Lower lobe of right lung (tissue), 2 donors: Measurements from ENCODE around the gene MEOX1. TPM values are rescaled to one million over a fixed set of nuclear protein-coding genes. Genes with fewer than 3 reads are reported as not detected.

Experiments used
- ATAC-seq, 2 donors: fragments of 200-7000 bp; cut with Tn5 transposase; one replicate each; pipeline ENCODE4 v1.9.1; 2020 to 2022; ENCODE audit warnings: mild to moderate bottlenecking in 2 of 2, moderate library complexity in 2 of 2
- DNase-seq: peaks from one replicate; pipeline ENCODE4 v3.0.0-alpha.2; 2020
- H3K27ac ChIP-seq: fragments of 200-600 bp; one replicate; pipeline ENCODE4 v1.8.0; 2022
- H3K27me3 ChIP-seq: fragments of 200-600 bp; one replicate; pipeline ENCODE4 v1.8.0; 2022; ENCODE audit warnings: low read depth
- H3K36me3 ChIP-seq: fragments of 200-600 bp; one replicate; pipeline ENCODE4 v1.8.0; 2022; ENCODE audit warnings: mild to moderate bottlenecking
- H3K4me1 ChIP-seq: fragments of 200-600 bp; one replicate; pipeline ENCODE4 v1.8.0; 2022
- H3K4me3 ChIP-seq: fragments of 200-600 bp; one replicate; pipeline ENCODE4 v1.8.0; 2022; ENCODE audit warnings: mild to moderate bottlenecking
- H3K9me3 ChIP-seq: fragments of 200-600 bp; one replicate; pipeline ENCODE4 v1.8.0; 2022
- intact Hi-C: fragments of 100-400 bp; cut with DNase I; formaldehyde crosslinking; loops from one replicate; pipeline ENCODE4 v1.11.0; 2022
- total RNA-seq: library from RNA; stranded (reverse); fragmentation: NEBNext Ultra II Directional; extraction: Animal tissue kit (Norgen Biotek cat#: 25700); gene quantifications from one replicate; pipeline ENCODE4 v1.2.1, GENCODE V29; 2021
- TF ChIP-seq, protein P1 (sequence below): fragments of 200-600 bp; IDR thresholded peaks from one replicate; pipeline ENCODE4 v1.8.0; 2022; ENCODE audit warnings: antibody characterized with exemption, mild to moderate bottlenecking
- donor health status: DM: no; HTN: yes; CAD: no; lungs with severe emphysema.

The MEOX1 gene
- total RNA-seq, 1 donor from 2014 or later = 0.86 TPM

DNA sequence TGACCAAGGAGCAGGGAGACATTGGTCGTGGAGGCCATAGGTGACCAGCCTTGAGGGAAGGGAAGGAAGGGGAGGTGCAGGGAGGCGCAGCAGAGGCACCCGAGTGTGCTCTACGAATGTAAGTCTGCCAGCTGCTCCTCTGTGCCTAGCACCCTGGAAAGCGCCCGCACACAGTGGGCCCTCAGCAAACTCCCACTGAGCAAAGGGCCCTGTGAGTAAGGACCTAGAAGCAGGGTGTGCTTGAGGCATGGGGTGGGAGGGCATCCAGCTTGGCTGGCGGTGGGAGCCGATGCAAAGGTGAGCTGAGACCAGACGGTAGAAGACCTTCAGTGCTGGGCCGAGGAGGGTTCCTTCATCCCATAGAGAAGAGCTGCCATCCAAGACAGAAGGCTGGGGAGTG is 36.2 kb upstream of the MEOX1 start:
- H3K4me1 ChIP-seq = peaks cover 15% of the 10 kb centered on the region
- H3K27me3 ChIP-seq = peaks cover 7% of the 10 kb centered on the region
- DNase-seq (no peak), ATAC-seq (no peak)
- H3K36me3 ChIP-seq = no peaks in the 10 kb centered on the region
- H3K9me3 ChIP-seq = no peaks in the 10 kb centered on the region
- TF ChIP-seq, protein P1, sequence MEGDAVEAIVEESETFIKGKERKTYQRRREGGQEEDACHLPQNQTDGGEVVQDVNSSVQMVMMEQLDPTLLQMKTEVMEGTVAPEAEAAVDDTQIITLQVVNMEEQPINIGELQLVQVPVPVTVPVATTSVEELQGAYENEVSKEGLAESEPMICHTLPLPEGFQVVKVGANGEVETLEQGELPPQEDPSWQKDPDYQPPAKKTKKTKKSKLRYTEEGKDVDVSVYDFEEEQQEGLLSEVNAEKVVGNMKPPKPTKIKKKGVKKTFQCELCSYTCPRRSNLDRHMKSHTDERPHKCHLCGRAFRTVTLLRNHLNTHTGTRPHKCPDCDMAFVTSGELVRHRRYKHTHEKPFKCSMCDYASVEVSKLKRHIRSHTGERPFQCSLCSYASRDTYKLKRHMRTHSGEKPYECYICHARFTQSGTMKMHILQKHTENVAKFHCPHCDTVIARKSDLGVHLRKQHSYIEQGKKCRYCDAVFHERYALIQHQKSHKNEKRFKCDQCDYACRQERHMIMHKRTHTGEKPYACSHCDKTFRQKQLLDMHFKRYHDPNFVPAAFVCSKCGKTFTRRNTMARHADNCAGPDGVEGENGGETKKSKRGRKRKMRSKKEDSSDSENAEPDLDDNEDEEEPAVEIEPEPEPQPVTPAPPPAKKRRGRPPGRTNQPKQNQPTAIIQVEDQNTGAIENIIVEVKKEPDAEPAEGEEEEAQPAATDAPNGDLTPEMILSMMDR = no peak
- no peak overlapping the region for H3K27ac ChIP-seq
- H3K4me3 ChIP-seq = no peak overlapping the region
- intact Hi-C loops = loop anchor here (10.0 kb wide), 1 partner anchor 67 kb away; no protein-coding TSS in a partner anchor

DNA sequence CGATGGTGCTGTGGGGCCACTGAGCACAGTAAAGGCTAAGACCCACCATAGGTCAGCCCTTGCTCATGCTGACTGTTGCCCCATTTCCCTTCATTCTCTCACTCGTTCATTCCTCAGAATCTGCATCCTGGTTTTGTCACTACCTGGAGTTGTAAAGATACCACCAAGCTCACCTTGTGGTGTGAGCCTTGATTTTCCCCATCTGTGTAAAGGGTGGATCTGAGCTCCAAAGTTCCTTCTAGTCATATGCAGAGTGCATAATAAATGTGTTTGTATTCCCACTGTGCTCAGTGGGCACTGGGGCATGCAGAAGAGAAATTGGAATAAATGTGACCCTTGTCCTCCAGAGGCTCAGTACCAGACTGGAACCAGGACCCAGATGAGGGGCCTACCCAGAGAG is 35.2 kb upstream of the MEOX1 start:
- H3K4me1 ChIP-seq = peaks cover 15% of the 10 kb centered on the region
- ATAC-seq (no peak), DNase-seq (no peak)
- H3K9me3 ChIP-seq = no peaks in the 10 kb centered on the region
- H3K27me3 ChIP-seq = peaks cover 7% of the 10 kb centered on the region
- TF ChIP-seq, protein P1 = no peak
- no peak overlapping the region for H3K27ac ChIP-seq
- no peaks in the 10 kb centered on the region for H3K36me3 ChIP-seq
- intact Hi-C loops = loop anchor here (10.0 kb wide), 1 partner anchor 68 kb away; no protein-coding TSS in a partner anchor
- no peak overlapping the region for H3K4me3 ChIP-seq

DNA sequence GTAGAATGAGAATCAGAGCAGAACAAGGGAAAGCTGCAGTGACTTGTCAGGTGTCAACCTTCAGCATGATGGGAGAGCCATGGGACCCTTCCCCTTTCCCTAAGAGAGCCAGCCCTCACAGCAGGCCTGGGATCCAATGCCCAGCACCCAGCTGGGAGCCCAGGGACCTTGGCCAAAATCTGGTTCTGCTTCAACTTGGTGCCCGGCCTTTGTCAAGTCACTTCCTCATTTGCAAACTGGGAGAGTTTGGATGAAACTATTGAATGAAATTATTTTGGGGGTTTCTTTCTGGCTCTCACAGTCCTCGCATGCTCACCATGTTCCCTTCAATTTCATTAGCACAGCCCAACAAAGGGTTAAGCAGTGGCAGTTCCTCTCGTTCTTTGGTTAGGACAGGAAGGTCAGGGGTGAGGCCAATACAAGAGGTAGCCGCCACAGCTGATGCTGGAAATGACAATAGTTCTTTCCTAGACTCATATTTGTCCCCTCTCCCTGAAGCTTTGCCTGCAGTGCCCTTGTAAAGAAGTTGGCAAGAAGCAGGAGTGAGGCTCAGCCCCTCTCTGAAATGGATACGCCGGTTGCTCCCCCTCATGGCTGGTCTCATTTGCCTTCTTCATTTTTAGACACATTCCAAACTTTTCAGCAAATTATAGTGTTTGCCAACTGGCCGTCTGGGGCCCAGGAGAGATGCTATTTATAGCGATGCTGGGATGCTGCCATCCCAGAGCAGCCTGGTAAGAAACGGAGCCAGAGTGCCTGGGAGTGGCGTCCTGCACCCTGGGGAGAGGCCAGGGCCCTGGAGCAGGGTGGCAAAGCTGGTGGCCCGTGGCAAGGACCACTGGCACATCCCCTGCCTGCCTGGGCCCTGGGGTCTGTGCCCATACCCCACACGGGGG is 34.5 kb upstream of the MEOX1 start:
- intact Hi-C loops = loop anchor here (10.0 kb wide), 1 partner anchor 69 kb away; no protein-coding TSS in a partner anchor
- TF ChIP-seq, protein P1 = no peak
- H3K4me3 ChIP-seq = no peak overlapping the region
- H3K36me3 ChIP-seq = no peaks in the 10 kb centered on the region
- H3K4me1 ChIP-seq = peaks cover 15% of the 10 kb centered on the region
- H3K9me3 ChIP-seq = no peaks in the 10 kb centered on the region
- DNase-seq = no peak
- peaks cover 4% of the 10 kb centered on the region for H3K27me3 ChIP-seq
- H3K27ac ChIP-seq = no peak overlapping the region
- ATAC-seq = no peak

DNA sequence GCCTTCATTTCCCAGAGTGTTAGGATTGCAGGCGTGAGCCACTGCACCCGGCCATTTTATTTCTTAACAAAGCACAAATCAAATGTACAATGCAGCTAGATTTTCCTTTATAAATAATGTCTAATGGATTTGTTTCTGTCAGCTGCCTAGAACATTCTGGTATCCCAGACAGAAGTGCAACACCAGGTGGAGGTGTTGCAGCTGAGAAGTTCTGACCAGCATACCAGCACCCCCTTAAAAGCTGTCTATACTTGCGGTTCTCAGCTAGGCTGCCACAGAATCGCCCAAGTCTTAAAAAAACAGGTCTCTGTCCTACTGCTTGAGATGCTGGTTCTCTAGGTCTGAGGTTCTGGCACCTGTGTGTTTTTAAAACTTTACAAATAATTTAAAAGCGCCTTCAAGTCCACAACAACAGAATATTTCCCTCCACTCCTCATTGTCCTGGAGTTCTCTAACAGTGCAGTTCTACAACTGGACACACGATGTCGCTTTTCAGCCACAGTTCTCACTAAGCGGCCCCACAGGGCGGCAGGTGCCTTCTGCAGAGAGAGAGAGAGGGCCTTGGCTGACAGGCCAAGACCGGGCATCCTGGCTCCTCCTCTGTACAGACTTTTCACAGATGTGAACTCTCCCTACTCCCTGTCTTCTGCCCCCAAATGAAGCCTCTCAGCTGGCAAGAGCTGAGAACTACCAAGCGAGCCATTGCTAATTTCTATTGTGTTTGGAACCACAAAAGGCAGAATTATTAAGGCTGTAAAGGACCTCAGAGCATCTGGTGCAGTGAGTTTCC is 32.6 kb upstream of the MEOX1 start:
- Histone ChIP-seq H3K27ac (no peak overlapping the region), H3K27me3 (peaks cover 4% of the 10 kb centered on the region), H3K4me3 (no peak overlapping the region), H3K9me3 (no peaks in the 10 kb centered on the region), H3K36me3 (no peaks in the 10 kb centered on the region), H3K4me1 (peaks cover 15% of the 10 kb centered on the region)
- DNase-seq = peak; percentile 80
- intact Hi-C loops = loop anchor here (10.0 kb wide), 1 partner anchor 71 kb away; no protein-coding TSS in a partner anchor
- TF ChIP-seq, protein P1 = peak; percentile 94
- peak; percentile 92 to 94 for ATAC-seq

DNA sequence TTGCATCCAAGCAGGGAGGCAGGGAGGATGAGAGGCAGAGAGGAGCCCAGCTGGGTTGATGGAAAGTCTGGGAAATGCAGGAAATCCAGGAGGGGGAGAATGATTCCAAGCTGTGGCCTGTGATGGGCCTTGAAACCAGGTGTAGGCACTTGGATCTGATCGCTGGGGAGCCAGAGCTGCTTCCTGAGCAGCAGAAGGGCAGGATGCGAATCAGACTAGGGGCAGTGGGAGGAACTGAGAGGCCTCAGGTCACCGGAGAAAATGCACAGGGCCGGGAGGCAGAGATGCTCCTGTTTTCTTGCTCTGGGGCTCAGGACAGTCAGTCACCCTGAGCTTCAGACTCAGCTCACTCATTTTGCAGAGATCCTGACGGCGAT is 29.6 kb upstream of the MEOX1 start:
- H3K9me3 ChIP-seq = no peaks in the 10 kb centered on the region
- no peaks in the 10 kb centered on the region for H3K36me3 ChIP-seq
- peaks cover 6% of the 10 kb centered on the region for H3K4me1 ChIP-seq
- peaks cover 4% of the 10 kb centered on the region for H3K27me3 ChIP-seq
- H3K4me3 ChIP-seq = no peak overlapping the region
- no peak for DNase-seq
- TF ChIP-seq, protein P1 = no peak
- intact Hi-C loops = loop anchor here (10.0 kb wide), 1 partner anchor 73 kb away; no protein-coding TSS in a partner anchor
- H3K27ac ChIP-seq = no peak overlapping the region
- ATAC-seq = no peak
